Fibroblast of the aortic adventitia (primary cell): Measurements from ENCODE around the gene MLIP. TPM values are rescaled to one million over a fixed set of nuclear protein-coding genes. Genes with fewer than 3 reads are reported as not detected.

ENCODE experiments used
- DNase-seq: peaks from one replicate; pipeline ENCODE4 v3.0.0-alpha.2; 2010; ENCODE audit warnings: low read depth
- H3K4me3 ChIP-seq: 2 replicates; pipeline ENCODE4 v1.5.1; 2011; ENCODE audit warnings: low read depth, mild to moderate bottlenecking, control low read depth, low read length, moderate library complexity
- total RNA-seq: library from RNA; depleted of rRNA; stranded (reverse); fragments of >200 nt; gene quantifications from 2 replicates; pipeline ENCODE4 v1.2.3, GENCODE V29; 2012; ENCODE audit warnings: low replicate concordance
- TF ChIP-seq, protein P1 (sequence below): IDR thresholded peaks from 2 replicates; pipeline ENCODE4 v1.5.1; 2011; ENCODE audit warnings: mild to moderate bottlenecking, low read length, control low read depth, inconsistent platforms; ENCODE audit not compliant: insufficient read depth

Gene MLIP
- total RNA-seq, 1 donor: not detected

- TF ChIP-seq, protein P1, sequence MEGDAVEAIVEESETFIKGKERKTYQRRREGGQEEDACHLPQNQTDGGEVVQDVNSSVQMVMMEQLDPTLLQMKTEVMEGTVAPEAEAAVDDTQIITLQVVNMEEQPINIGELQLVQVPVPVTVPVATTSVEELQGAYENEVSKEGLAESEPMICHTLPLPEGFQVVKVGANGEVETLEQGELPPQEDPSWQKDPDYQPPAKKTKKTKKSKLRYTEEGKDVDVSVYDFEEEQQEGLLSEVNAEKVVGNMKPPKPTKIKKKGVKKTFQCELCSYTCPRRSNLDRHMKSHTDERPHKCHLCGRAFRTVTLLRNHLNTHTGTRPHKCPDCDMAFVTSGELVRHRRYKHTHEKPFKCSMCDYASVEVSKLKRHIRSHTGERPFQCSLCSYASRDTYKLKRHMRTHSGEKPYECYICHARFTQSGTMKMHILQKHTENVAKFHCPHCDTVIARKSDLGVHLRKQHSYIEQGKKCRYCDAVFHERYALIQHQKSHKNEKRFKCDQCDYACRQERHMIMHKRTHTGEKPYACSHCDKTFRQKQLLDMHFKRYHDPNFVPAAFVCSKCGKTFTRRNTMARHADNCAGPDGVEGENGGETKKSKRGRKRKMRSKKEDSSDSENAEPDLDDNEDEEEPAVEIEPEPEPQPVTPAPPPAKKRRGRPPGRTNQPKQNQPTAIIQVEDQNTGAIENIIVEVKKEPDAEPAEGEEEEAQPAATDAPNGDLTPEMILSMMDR: no peak
- DNase-seq: no peak
- H3K4me3 ChIP-seq: no peak within 1 kb of the TSS
These were observed 197.2 kb downstream of the MLIP start, which contains the start of gene TINAG for GRCh38 chr6:54308289-54308985. Gene TINAG (plus strand): TSS chr6:54308441. CDS start chr6:54308551, 110 bp downstream.

- TF ChIP-seq, protein P1: no peak
- H3K4me3 ChIP-seq: no peak overlapping the region
- no peak for DNase-seq
These were observed 197.7 kb downstream of the MLIP start for GRCh38 chr6:54308986-54309315.

GRCh38 chr6:54310377-54311152 is 199.3 kb downstream of the MLIP start:
- TF ChIP-seq, protein P1: no peak
- no peak for DNase-seq
- no peak overlapping the region for H3K4me3 ChIP-seq

GRCh38 chr6:54315656-54316055 is 204.4 kb downstream of the MLIP start:
- DNase-seq: no peak
- TF ChIP-seq, protein P1: no peak
- no peak overlapping the region for H3K4me3 ChIP-seq

Other genes starting within 250 kb of the MLIP start
- gene TINAG, start 197.0 kb downstream of the MLIP start, total RNA-seq: not detected in 2 replicates